Keratinocyte (primary cell): ENCODE data around the gene TXNDC12. TPM values are rescaled to one million over a fixed set of nuclear protein-coding genes. Genes with fewer than 3 reads are reported as not detected.
"Not testable (repeated sequence)": the region's sequence is repeated elsewhere in the genome, so short reads cannot be mapped to it uniquely, and the experiment has no call there.

Experiments
- DNase-seq: peaks from one replicate; pipeline ENCODE4 v3.0.0-alpha.2; 2011; ENCODE audit warnings: low read depth, missing footprints, low spot score
- FAIRE-seq: peaks from 2 replicates; lab custom pipeline; 2011; peaks lifted over from hg19 to GRCh38; lab: Jason Lieb, UNC
- H2AFZ ChIP-seq: 2 replicates; pipeline ENCODE4 v1.6.0; 2012; ENCODE audit warnings: low read length, control low read depth, inconsistent platforms; ENCODE audit not compliant: control insufficient read depth
- H3K27ac ChIP-seq: 2 replicates; pipeline ENCODE4 v1.5.1; 2011; ENCODE audit warnings: low read length; ENCODE audit not compliant: control insufficient read depth, insufficient read depth
- H3K27me3 ChIP-seq: 3 replicates; pipeline ENCODE4 v1.6.0; 2011; ENCODE audit warnings: low read length; ENCODE audit not compliant: control insufficient read depth, insufficient read depth; ENCODE audit errors: extremely low read depth
- H3K36me3 ChIP-seq, 2 experiments: 2 replicates in 1 of 2; 3 replicates in 1 of 2; pipeline ENCODE4 v1.5.1; 2011; ENCODE audit warnings: low read length in 2 of 2, mild to moderate bottlenecking in 1 of 2; ENCODE audit not compliant: control insufficient read depth in 2 of 2, insufficient read depth in 2 of 2; ENCODE audit errors: extremely low read depth in 1 of 2
- H3K4me1 ChIP-seq: 3 replicates; pipeline ENCODE4 v1.5.1; 2011; ENCODE audit warnings: low read length; ENCODE audit not compliant: control insufficient read depth, insufficient read depth; ENCODE audit errors: extremely low read depth
- H3K4me2 ChIP-seq: 3 replicates; pipeline ENCODE4 v1.6.0; 2011; ENCODE audit warnings: low read depth, low read length; ENCODE audit not compliant: control insufficient read depth, insufficient read depth; ENCODE audit errors: extremely low read depth
- H3K4me3 ChIP-seq, 3 experiments: fragments of 200-600 bp in 1 of 3; sonication (generic) in 1 of 3; 2 replicates in 2 of 3; 3 replicates in 1 of 3; pipeline ENCODE4 v1.5.1; 2011 to 2016; ENCODE audit warnings: low read length in 3 of 3, mild to moderate bottlenecking in 3 of 3, control low read depth in 2 of 3, inconsistent platforms in 1 of 3, low read depth in 1 of 3, mixed read lengths in 1 of 3, mixed run types in 1 of 3, moderate library complexity in 1 of 3; ENCODE audit not compliant: control insufficient read depth in 2 of 3, insufficient read depth in 2 of 3; ENCODE audit errors: extremely low read depth in 1 of 3
- H3K79me2 ChIP-seq: 2 replicates; pipeline ENCODE4 v1.6.0; 2012; ENCODE audit warnings: low read length; ENCODE audit not compliant: control insufficient read depth, insufficient read depth
- H3K9ac ChIP-seq: 3 replicates; pipeline ENCODE4 v1.6.0; 2011; ENCODE audit warnings: low read length; ENCODE audit not compliant: control insufficient read depth, insufficient read depth; ENCODE audit errors: extremely low read depth
- H3K9me1 ChIP-seq: 3 replicates; pipeline ENCODE4 v1.6.0; 2011; ENCODE audit warnings: low read length; ENCODE audit not compliant: control insufficient read depth, insufficient read depth; ENCODE audit errors: extremely low read depth
- H3K9me3 ChIP-seq: 2 replicates; pipeline ENCODE4 v1.5.1; 2012; ENCODE audit warnings: low read depth, low read length; ENCODE audit not compliant: control insufficient read depth
- H4K20me1 ChIP-seq: 3 replicates; pipeline ENCODE4 v1.6.0; 2011; ENCODE audit warnings: low read length; ENCODE audit not compliant: control insufficient read depth, insufficient read depth; ENCODE audit errors: extremely low read depth
- CTCF ChIP-seq, 3 experiments: IDR thresholded peaks in 1 of 3; conservative IDR thresholded peaks in 1 of 3; optimal IDR thresholded peaks in 1 of 3; 2 replicates in 2 of 3; 3 replicates in 1 of 3; pipeline versions ENCODE3 to v1.5.1; 2011; ENCODE audit warnings: low read length in 3 of 3, mild to moderate bottlenecking in 3 of 3, moderate library complexity in 2 of 3, control low read depth in 1 of 3, inconsistent platforms in 1 of 3; ENCODE audit not compliant: insufficient read depth in 2 of 3; ENCODE audit errors: extremely low read depth in 1 of 3
- EZH2 ChIP-seq: IDR thresholded peaks from one replicate; pipeline ENCODE4 v1.6.1; 2012; ENCODE audit warnings: inconsistent platforms, mild to moderate bottlenecking, low read length, moderate library complexity
- dilution Hi-C: fragments of 300-500 bp; cut with MboI; formaldehyde crosslinking; loops from one replicate; pipeline ENCODE4 v1.7.0; 2020; ENCODE audit warnings: low sequenced_read_pairs; ENCODE audit not compliant: extremely low pct_ligation_motif_present
- polyA plus RNA-seq, 5 experiments: library from polyadenylated mRNA; depleted of rRNA in 3 of 5; stranded (reverse) in 3 of 5; stranded (forward) in 1 of 5; unstranded in 1 of 5; fragments of >200 nt; gene quantifications; 1 replicate in 1 of 5; 2 replicates in 3 of 5; 3 replicates in 1 of 5; pipeline versions ENCODE4 v1.2.1 to v1.2.3, GENCODE V29; 2011 to 2012; ENCODE audit warnings: missing spikeins in 2 of 5, low read depth in 1 of 5, low replicate concordance in 1 of 5

Gene TXNDC12
- polyA plus RNA-seq, 1 donor (not counting 4 experiments of a cell fraction or from before 2014, with no cell fraction given): 28.2 TPM

DNA sequence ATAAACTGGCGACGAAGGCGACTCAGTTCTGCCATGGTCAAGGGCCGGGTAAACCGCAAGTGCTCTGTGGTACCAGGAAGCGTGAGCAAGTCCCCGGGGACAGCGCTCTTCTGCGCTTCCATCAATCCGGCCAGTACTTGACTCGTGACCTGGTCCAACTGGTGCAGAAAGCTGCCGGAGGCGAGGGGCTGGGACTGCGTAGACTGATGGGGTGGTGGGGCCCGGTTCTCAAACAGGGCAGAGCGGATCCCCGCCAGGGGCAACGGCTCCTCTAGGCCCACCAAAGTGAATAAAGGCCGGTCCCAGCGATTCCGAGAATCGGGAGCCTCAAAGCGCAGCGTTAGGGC, 22.2 kb downstream of the TXNDC12 start:
- Histone ChIP-seq H3K79me2 (peaks cover 32% of the 10 kb centered on the region), H3K27me3 (no peaks in the 10 kb centered on the region), H3K4me1 (peaks cover 21% of the 10 kb centered on the region), H3K4me3 (peak overlapping the region; percentile 80 to 94 (median 88)), H3K4me2 (peak overlapping the region; percentile 84), H3K9ac (peak overlapping the region; percentile 90), H3K36me3 (peaks cover 0 to 2% of the 10 kb centered on the region in 2 experiments), H3K9me3 (no peaks in the 10 kb centered on the region), H3K9me1 (no peaks in the 10 kb centered on the region), H3K27ac (peak overlapping the region; percentile 78), H2AFZ (peak overlapping the region; percentile 91), H4K20me1 (peaks cover 9% of the 10 kb centered on the region)
- FAIRE-seq: no peak
- dilution Hi-C loops: no loop called here
- no peak for DNase-seq
- no peak for TF ChIP-seq EZH2
- TF ChIP-seq CTCF (optimal IDR thresholded peaks at IDR 0.05 in 1 of 3, IDR thresholded peaks at IDR 0.05 in 1 of 3, conservative IDR thresholded peaks at IDR 0.05 in 1 of 3; ENCODE audit: extremely low read depth in 1 of 3, insufficient read depth in 2 of 3, low read length in 3 of 3): no peak

DNA sequence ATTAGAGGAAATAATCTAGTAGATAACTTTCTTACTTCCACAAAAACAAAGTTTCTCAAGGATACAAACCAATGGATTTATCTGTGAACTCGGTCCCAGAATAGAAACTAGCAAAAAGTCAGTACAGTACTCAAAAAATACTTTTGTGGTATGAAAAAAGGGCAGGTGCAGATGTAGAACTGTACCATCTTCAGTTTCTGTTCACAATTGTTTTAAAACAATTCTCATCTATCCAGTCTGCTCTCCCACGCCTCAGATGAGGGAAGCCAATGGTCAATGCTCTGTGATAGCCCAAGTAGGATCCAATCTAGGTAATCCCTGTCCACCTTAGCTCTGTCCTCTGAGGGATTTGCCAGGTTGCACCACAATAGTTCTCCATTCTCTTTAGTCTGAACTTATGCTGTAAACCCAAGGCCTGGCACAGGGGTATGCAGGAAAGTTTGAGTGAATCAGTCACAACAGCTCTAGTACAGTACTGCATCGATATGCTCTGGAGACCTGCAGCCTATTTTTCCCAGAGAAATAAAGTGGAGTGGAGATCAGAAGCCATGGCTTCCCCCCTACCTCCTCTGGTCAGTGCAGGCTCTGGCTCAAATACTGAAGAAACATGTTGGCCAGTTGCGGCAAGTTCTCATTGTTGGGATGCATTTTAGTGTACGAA, 22.7 kb downstream of the TXNDC12 start:
- TF ChIP-seq CTCF (optimal IDR thresholded peaks at IDR 0.05 in 1 of 3, IDR thresholded peaks at IDR 0.05 in 1 of 3, conservative IDR thresholded peaks at IDR 0.05 in 1 of 3; ENCODE audit: extremely low read depth in 1 of 3, insufficient read depth in 2 of 3, low read length in 3 of 3): no peak
- TF ChIP-seq EZH2: no peak
- Histone ChIP-seq H3K9me3 (no peaks in the 10 kb centered on the region), H3K36me3 (peaks cover 0 to 2% of the 10 kb centered on the region in 2 experiments), H3K4me2 (peak overlapping the region; percentile 84), H3K4me1 (peaks cover 21% of the 10 kb centered on the region), H3K27me3 (no peaks in the 10 kb centered on the region), H3K79me2 (peaks cover 32% of the 10 kb centered on the region), H2AFZ (no peak overlapping the region), H3K27ac (peak overlapping the region; percentile 78), H3K9ac (peak overlapping the region; percentile 90), H4K20me1 (peaks cover 9% of the 10 kb centered on the region), H3K4me3 (peak overlapping the region; percentile 80 to 94 (median 88)), H3K9me1 (no peaks in the 10 kb centered on the region)
- FAIRE-seq (no peak), DNase-seq (no peak)
- dilution Hi-C loops: no loop called here

DNA sequence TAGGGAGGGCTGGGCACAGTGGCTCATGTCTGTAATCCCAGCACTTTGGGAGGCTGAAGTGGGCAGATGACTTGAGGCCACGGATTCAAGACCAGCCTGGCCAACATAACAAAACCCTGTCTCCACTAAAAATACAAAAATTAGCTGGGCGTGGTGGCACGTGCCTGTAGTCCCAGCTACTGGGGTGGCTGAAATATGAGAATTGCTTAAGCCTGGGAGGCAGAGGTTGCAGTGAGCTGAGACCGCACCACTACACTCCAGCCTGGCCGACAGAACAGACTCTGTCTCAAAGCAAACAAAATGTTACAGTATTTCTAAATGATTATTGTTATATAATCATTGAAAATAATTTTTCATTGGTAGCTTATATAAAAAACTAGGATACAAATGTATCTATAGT, 26.2 kb downstream of the TXNDC12 start:
- H3K9me3 ChIP-seq, dilution Hi-C loops, FAIRE-seq, H3K27me3 ChIP-seq, DNase-seq, H3K4me2 ChIP-seq, H4K20me1 ChIP-seq, H3K27ac ChIP-seq, H2AFZ ChIP-seq, H3K9me1 ChIP-seq, H3K4me3 ChIP-seq, H3K9ac ChIP-seq: not testable (repeated sequence)
- Histone ChIP-seq H3K79me2 (peaks cover 32% of the 10 kb centered on the region), H3K4me1 (peaks cover 18% of the 10 kb centered on the region), H3K36me3 (peaks cover 7 to 10% of the 10 kb centered on the region in 2 experiments)
